Neural cell (in vitro differentiated cells): ENCODE results near the gene IFIT5. TPM values are rescaled to one million over a fixed set of nuclear protein-coding genes. Genes with fewer than 3 reads are reported as not detected.

Experiments
- H2AFZ ChIP-seq: fragments of 200-600, 300-800 bp; sonication (generic), shearing (Covaris generic); 2 replicates; pipeline ENCODE4 v1.6.0; 2014; ENCODE audit warnings: low read depth, mild to moderate bottlenecking, antibody characterized with exemption, low read length, moderate library complexity
- H3F3A ChIP-seq: fragments of 200-600 bp; shearing (Covaris generic); 2 replicates; pipeline ENCODE4 v1.6.1; 2016; ENCODE audit warnings: mild to moderate bottlenecking, moderate library complexity, mixed read lengths, antibody characterized with exemption, low read length; ENCODE audit not compliant: insufficient read depth, poor library complexity, severe bottlenecking
- H3K27ac ChIP-seq: fragments of 200-600, 300-800 bp; sonication (generic), shearing (Covaris generic); 2 replicates; pipeline ENCODE4 v1.5.1; 2014; ENCODE audit warnings: mild to moderate bottlenecking, low read length, moderate library complexity
- H3K27me3 ChIP-seq: fragments of 300-800, 200-600 bp; sonication (generic), shearing (Covaris generic); 2 replicates; pipeline ENCODE4 v1.6.0; 2014; ENCODE audit warnings: mild to moderate bottlenecking, low read depth, low read length, moderate library complexity; ENCODE audit not compliant: insufficient read depth
- H3K36me3 ChIP-seq: fragments of 300-800, 200-600 bp; sonication (generic), shearing (Covaris generic); 2 replicates; pipeline ENCODE4 v1.5.1; 2014; ENCODE audit warnings: mild to moderate bottlenecking, antibody characterized with exemption, low read length, moderate library complexity; ENCODE audit not compliant: insufficient read depth
- H3K4me2 ChIP-seq: fragments of 300-800, 200-600 bp; sonication (generic), shearing (Covaris generic); 2 replicates; pipeline ENCODE4 v1.6.0; 2014; ENCODE audit warnings: mild to moderate bottlenecking, low read length
- H3K4me3 ChIP-seq: fragments of 300-800, 200-600 bp; sonication (generic), shearing (Covaris generic); 2 replicates; pipeline ENCODE4 v1.5.1; 2014; ENCODE audit warnings: mild to moderate bottlenecking, low read length, moderate library complexity
- H3K79me2 ChIP-seq: fragments of 200-600 bp; shearing (Covaris generic); replicated peaks from 2 replicates; pipeline ENCODE4 v1.6.0; 2014; ENCODE audit warnings: mild to moderate bottlenecking, low read length, moderate library complexity; ENCODE audit not compliant: insufficient read depth
- H3K9ac ChIP-seq: fragments of 300-800, 200-600 bp; sonication (generic), shearing (Covaris generic); 2 replicates; pipeline ENCODE4 v1.6.1; 2016; ENCODE audit warnings: mild to moderate bottlenecking, low read length, mixed read lengths
- H3K9me2 ChIP-seq: fragments of 200-600 bp; shearing (Covaris generic); 2 replicates; pipeline ENCODE4 v1.6.1; 2016; ENCODE audit warnings: mild to moderate bottlenecking, low read length, mixed read lengths; ENCODE audit not compliant: insufficient read depth
- H3K9me3 ChIP-seq: fragments of 200-600, 300-800 bp; sonication (generic), shearing (Covaris generic); 2 replicates; pipeline ENCODE4 v1.6.1; 2016; ENCODE audit warnings: mild to moderate bottlenecking, mixed run types, low read length, moderate library complexity, mixed read lengths
- H4K20me1 ChIP-seq: fragments of 200-600 bp; shearing (Covaris generic); 2 replicates; pipeline ENCODE4 v1.6.1; 2016; ENCODE audit warnings: mild to moderate bottlenecking, mixed run types; ENCODE audit not compliant: insufficient read depth
- EP300 ChIP-seq: fragments of 450-650 bp; conservative IDR thresholded peaks from 2 replicates; pipeline ENCODE4 v1.6.1; 2014; ENCODE audit warnings: antibody characterized with exemption, mild to moderate bottlenecking, moderate library complexity; ENCODE audit not compliant: poor library complexity, severe bottlenecking
- EZH2 ChIP-seq: fragments of 200-600, 300-800 bp; shearing (Covaris generic), sonication (generic); IDR thresholded peaks from 2 replicates; pipeline ENCODE4 v1.6.1; 2014; ENCODE audit warnings: antibody characterized with exemption, low read length, borderline replicate concordance, mild to moderate bottlenecking; ENCODE audit not compliant: insufficient read depth, poor library complexity, severe bottlenecking
- MXI1 ChIP-seq: fragments of 450-650 bp; conservative IDR thresholded peaks from 2 replicates; pipeline ENCODE4 v1.6.1; 2014; ENCODE audit warnings: antibody characterized with exemption, mild to moderate bottlenecking; ENCODE audit not compliant: poor library complexity, severe bottlenecking
- POLR2AphosphoS5 ChIP-seq: IDR thresholded peaks from 2 replicates; pipeline ENCODE4 v1.6.1; 2012
- RAD21 ChIP-seq: fragments of 450-650 bp; conservative IDR thresholded peaks from 2 replicates; pipeline ENCODE4 v1.6.1; 2014; ENCODE audit warnings: antibody characterized with exemption, mild to moderate bottlenecking, moderate library complexity
- SMC3 ChIP-seq: fragments of 450-650 bp; conservative IDR thresholded peaks from 2 replicates; pipeline ENCODE4 v1.6.1; 2014; ENCODE audit warnings: antibody characterized with exemption, mild to moderate bottlenecking, moderate library complexity; ENCODE audit not compliant: poor library complexity
- TAF1 ChIP-seq: IDR thresholded peaks from 2 replicates; pipeline ENCODE4 v1.6.1; 2012; ENCODE audit warnings: low read depth
- polyA plus RNA-seq: library from polyadenylated mRNA; depleted of rRNA; stranded (reverse); fragments of >200 nt; gene quantifications from 2 replicates; pipeline ENCODE4 v1.2.3, GENCODE V29; 2014
- TF ChIP-seq, protein P1 (sequence below): fragments of 450-650 bp; IDR thresholded peaks from 2 replicates; pipeline ENCODE4 v1.5.1; 2014; ENCODE audit warnings: antibody characterized with exemption, mild to moderate bottlenecking, moderate library complexity; ENCODE audit not compliant: poor library complexity, severe bottlenecking
- TF ChIP-seq, protein P2 (sequence below): IDR thresholded peaks from 2 replicates; pipeline ENCODE4 v1.6.1; 2012; ENCODE audit warnings: borderline replicate concordance

IFIT5 gene
- polyA plus RNA-seq, 1 donor from 2014 or later = 16.3 TPM

DNA sequence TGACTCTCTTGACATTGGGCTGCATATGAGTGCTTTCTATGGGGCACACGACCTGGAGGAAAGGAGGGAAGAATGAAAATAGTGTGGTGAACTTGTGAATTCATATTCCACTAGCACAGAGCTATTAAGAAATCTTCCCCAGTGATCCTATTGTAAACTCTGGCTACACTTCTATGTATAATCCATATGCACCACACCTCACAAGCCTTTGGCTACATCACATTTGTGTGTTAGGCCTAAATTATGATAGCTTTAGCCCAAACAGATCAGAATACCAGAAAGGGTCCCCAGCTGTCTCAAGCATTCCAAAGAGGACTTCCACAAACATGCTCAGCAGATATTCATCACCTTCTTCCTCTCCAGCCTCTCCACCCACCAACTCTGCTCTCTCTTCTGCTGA is 46.2 kb upstream of the IFIT5 start:
- H3K9me3 ChIP-seq = no peaks in the 10 kb centered on the region
- no peaks in the 10 kb centered on the region for H3K27me3 ChIP-seq
- H3K9ac ChIP-seq = no peak overlapping the region
- no peaks in the 10 kb centered on the region for H4K20me1 ChIP-seq
- H3F3A ChIP-seq = no peaks in the 10 kb centered on the region
- H3K79me2 ChIP-seq = no peaks in the 10 kb centered on the region
- no peak overlapping the region for H3K27ac ChIP-seq
- no peaks in the 10 kb centered on the region for H3K9me2 ChIP-seq
- H3K4me3 ChIP-seq = no peak overlapping the region
- H3K4me2 ChIP-seq = no peak overlapping the region
- no peaks in the 10 kb centered on the region for H3K36me3 ChIP-seq
- TF ChIP-seq, protein P1, sequence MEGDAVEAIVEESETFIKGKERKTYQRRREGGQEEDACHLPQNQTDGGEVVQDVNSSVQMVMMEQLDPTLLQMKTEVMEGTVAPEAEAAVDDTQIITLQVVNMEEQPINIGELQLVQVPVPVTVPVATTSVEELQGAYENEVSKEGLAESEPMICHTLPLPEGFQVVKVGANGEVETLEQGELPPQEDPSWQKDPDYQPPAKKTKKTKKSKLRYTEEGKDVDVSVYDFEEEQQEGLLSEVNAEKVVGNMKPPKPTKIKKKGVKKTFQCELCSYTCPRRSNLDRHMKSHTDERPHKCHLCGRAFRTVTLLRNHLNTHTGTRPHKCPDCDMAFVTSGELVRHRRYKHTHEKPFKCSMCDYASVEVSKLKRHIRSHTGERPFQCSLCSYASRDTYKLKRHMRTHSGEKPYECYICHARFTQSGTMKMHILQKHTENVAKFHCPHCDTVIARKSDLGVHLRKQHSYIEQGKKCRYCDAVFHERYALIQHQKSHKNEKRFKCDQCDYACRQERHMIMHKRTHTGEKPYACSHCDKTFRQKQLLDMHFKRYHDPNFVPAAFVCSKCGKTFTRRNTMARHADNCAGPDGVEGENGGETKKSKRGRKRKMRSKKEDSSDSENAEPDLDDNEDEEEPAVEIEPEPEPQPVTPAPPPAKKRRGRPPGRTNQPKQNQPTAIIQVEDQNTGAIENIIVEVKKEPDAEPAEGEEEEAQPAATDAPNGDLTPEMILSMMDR = no peak
- TF ChIP-seq EZH2 = no peak
- H2AFZ ChIP-seq = no peak overlapping the region

DNA sequence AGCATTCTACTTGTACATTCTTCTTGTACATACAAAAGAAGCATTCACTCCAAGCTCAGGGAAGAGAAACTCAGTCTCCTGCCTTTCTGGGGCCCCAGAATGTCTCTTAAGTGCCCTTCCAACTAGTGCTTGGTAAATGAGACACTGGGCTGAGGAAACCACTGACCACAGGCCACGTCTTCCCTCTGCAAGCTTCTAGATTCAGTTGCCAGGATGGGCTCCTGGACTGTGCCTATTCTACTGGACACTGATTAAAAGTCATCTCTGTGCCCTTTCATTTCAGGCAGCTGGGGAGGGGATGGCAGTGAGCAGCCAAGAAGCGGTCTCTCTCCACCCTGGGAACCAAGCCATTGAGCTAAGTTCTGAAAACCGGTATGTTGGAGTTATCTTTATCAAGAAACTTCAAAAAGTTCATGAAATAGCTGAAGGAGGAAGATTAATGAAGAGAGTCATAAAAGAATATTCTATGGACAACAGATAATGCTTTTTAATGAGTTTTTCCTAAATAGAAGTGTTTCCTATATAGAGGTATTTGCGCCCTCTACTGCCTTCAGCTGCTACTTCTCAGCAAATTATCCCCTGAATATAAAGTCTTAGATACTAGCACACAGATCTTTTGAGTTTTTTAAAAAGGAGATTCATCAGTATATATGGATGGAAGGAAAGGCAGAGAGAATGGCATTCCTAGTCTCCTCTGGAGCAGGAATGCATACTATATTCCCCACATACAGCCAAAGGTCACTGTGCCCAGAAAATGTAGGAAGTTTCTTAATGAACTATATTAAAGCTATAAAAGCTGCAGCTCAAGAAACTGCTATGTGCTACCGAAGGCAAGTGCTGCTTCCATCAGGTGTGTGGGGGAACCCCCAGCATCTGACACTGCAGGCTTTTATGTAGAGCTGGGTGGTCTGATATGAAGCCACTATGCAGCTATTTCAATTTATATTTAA is 44.9 kb upstream of the IFIT5 start:
- TF ChIP-seq RAD21 (peak; percentile 30), MXI1 (no peak), SMC3 (peak; percentile 21), EZH2 (no peak), POLR2AphosphoS5 (no peak)
- TF ChIP-seq, protein P1 = peak; percentile 34
- Histone ChIP-seq H2AFZ (no peak overlapping the region), H3K27ac (no peak overlapping the region), H3K36me3 (no peaks in the 10 kb centered on the region), H3K4me3 (no peak overlapping the region), H4K20me1 (no peaks in the 10 kb centered on the region), H3K79me2 (no peaks in the 10 kb centered on the region), H3K9ac (no peak overlapping the region), H3K9me3 (no peaks in the 10 kb centered on the region), H3K27me3 (no peaks in the 10 kb centered on the region), H3F3A (no peaks in the 10 kb centered on the region), H3K4me2 (no peak overlapping the region), H3K9me2 (no peaks in the 10 kb centered on the region)

DNA sequence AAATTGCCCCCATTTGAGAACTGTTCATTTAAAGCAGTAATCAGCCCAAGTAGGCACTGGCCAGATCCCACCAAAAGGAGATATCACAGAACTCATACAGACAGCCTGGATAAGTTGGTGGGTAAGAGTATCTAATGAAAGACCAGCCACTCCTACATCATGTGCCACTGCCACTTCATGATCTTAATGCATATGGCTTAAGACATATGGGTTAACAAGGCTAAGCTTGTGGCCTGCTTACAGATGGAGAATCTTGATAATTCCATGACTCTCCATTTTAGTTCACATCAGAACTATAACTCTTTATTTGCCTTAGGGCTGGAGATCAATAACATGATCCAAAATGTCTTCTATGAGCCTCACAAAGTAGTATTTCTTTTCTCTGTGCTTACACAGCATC is 43.3 kb upstream of the IFIT5 start:
- Histone ChIP-seq H3K79me2 (no peaks in the 10 kb centered on the region), H3K9me3 (no peaks in the 10 kb centered on the region), H3K9me2 (no peaks in the 10 kb centered on the region), H3K36me3 (no peaks in the 10 kb centered on the region), H4K20me1 (no peaks in the 10 kb centered on the region), H3K27ac (no peak overlapping the region), H2AFZ (no peak overlapping the region), H3F3A (no peaks in the 10 kb centered on the region), H3K4me2 (no peak overlapping the region), H3K4me3 (no peak overlapping the region), H3K9ac (no peak overlapping the region), H3K27me3 (no peaks in the 10 kb centered on the region)
- TF ChIP-seq, protein P2, sequence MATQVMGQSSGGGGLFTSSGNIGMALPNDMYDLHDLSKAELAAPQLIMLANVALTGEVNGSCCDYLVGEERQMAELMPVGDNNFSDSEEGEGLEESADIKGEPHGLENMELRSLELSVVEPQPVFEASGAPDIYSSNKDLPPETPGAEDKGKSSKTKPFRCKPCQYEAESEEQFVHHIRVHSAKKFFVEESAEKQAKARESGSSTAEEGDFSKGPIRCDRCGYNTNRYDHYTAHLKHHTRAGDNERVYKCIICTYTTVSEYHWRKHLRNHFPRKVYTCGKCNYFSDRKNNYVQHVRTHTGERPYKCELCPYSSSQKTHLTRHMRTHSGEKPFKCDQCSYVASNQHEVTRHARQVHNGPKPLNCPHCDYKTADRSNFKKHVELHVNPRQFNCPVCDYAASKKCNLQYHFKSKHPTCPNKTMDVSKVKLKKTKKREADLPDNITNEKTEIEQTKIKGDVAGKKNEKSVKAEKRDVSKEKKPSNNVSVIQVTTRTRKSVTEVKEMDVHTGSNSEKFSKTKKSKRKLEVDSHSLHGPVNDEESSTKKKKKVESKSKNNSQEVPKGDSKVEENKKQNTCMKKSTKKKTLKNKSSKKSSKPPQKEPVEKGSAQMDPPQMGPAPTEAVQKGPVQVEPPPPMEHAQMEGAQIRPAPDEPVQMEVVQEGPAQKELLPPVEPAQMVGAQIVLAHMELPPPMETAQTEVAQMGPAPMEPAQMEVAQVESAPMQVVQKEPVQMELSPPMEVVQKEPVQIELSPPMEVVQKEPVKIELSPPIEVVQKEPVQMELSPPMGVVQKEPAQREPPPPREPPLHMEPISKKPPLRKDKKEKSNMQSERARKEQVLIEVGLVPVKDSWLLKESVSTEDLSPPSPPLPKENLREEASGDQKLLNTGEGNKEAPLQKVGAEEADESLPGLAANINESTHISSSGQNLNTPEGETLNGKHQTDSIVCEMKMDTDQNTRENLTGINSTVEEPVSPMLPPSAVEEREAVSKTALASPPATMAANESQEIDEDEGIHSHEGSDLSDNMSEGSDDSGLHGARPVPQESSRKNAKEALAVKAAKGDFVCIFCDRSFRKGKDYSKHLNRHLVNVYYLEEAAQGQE = no peak
- TF ChIP-seq RAD21 (no peak), POLR2AphosphoS5 (no peak), EP300 (no peak), EZH2 (no peak), MXI1 (no peak), SMC3 (no peak), TAF1 (no peak)
- TF ChIP-seq, protein P1 = no peak
